ENCODE data around the gene COQ2. TPM values are rescaled to one million over a fixed set of nuclear protein-coding genes. Genes with fewer than 3 reads are reported as not detected.

COQ2 gene
- total and polyA plus RNA-seq, 2 donors = 7.3 to 10.7 TPM

- H3K27ac ChIP-seq (ENCODE audit: low read depth in 1 of 2, low read length in 1 of 2) = no peak overlapping the region
- peaks cover 28 to 49% of the 10 kb centered on the region in 2 donors for H3K4me1 ChIP-seq (ENCODE audit: control insufficient read depth in 2 of 2, insufficient read depth in 2 of 2, low read length in 2 of 2)
Observed at GRCh38 chr4:83214079-83214478, 70.5 kb downstream of the COQ2 start.

More at GRCh38 chr4:83214079-83214478, 70.5 kb downstream of the COQ2 start:
- Histone ChIP-seq H3K27me3 (ENCODE audit: control insufficient read depth in 2 of 2, insufficient read depth in 1 of 2, low read length in 1 of 2) (no peaks in the 10 kb centered on the region), H3K4me3 (ENCODE audit: low read length in 2 of 2) (no peak overlapping the region), H3K9me3 (ENCODE audit: control insufficient read depth in 2 of 2, insufficient read depth in 1 of 2, low read length in 1 of 2) (no peaks in the 10 kb centered on the region), H3K36me3 (ENCODE audit: control insufficient read depth in 2 of 2, insufficient read depth in 2 of 2, low read length in 1 of 2) (no peaks in the 10 kb centered on the region)
- DNase-seq (ENCODE audit: low read depth in 6 of 9, low spot score in 9 of 9) = no peak

Other genes with a start within 250 kb of the COQ2 start
- 61.4 TPM for gene COPS4, start 249.6 kb downstream of the COQ2 start, total RNA-seq
- gene COPS4, start 249.6 kb downstream of the COQ2 start, polyA plus RNA-seq = 43.6 TPM
- 79.8 TPM for gene PLAC8, start 170.1 kb downstream of the COQ2 start, total RNA-seq
- 48.9 TPM for gene PLAC8, start 170.1 kb downstream of the COQ2 start, polyA plus RNA-seq
- gene HPSE, start 50.0 kb upstream of the COQ2 start, total RNA-seq = 1.7 TPM
- gene HPSE, start 50.0 kb upstream of the COQ2 start, polyA plus RNA-seq = 4.3 TPM
- 20.9 TPM for gene HELQ, start 171.0 kb upstream of the COQ2 start, total RNA-seq
- 14.3 TPM for gene HELQ, start 171.0 kb upstream of the COQ2 start, polyA plus RNA-seq
- 58.6 TPM for gene MRPS18C, start 171.3 kb upstream of the COQ2 start, total RNA-seq
- 43.1 TPM for gene MRPS18C, start 171.3 kb upstream of the COQ2 start, polyA plus RNA-seq
- gene ABRAXAS1, start 200.3 kb upstream of the COQ2 start, total RNA-seq = 21.0 TPM
- 17.7 TPM for gene ABRAXAS1, start 200.3 kb upstream of the COQ2 start, polyA plus RNA-seq